K562 (cell line): ENCODE measurements around the gene NME9. TPM values are rescaled to one million over a fixed set of nuclear protein-coding genes. Genes with fewer than 3 reads are reported as not detected.

ENCODE experiments used
- AFF4 ChIP-seq: sonication (generic); formaldehyde crosslinking; IDR thresholded peaks from 2 replicates; pipeline ENCODE4 v1.8.0; 2023; ENCODE audit warnings: mild to moderate bottlenecking, missing genetic modification reagents
- BRCA1 ChIP-seq, 2 experiments: fragments of 450-650 bp in 1 of 2; sonication (generic) in 1 of 2; formaldehyde crosslinking in 1 of 2; IDR thresholded peaks; 2 replicates each; pipeline versions ENCODE4 v1.5.0 to v1.6.1; 2017 to 2020; ENCODE audit warnings: mild to moderate bottlenecking in 1 of 2, missing genetic modification reagents in 1 of 2
- CTBP1 ChIP-seq: fragments of 450-650 bp; IDR thresholded peaks from 2 replicates; pipeline ENCODE4 v1.6.1; 2016; ENCODE audit warnings: borderline replicate concordance
- EP300 ChIP-seq: IDR thresholded peaks from 2 replicates; pipeline ENCODE4 v1.6.1; 2012; ENCODE audit warnings: low read length, improper control_type of control experiment
- MAFF ChIP-seq: IDR thresholded peaks from 2 replicates; pipeline ENCODE4 v1.6.1; 2012; ENCODE audit warnings: low read length, improper control_type of control experiment
- MCM7 ChIP-seq, 2 experiments: fragments of 450-650 bp; IDR thresholded peaks; 2 replicates each; pipeline ENCODE4 v1.6.1; 2016 to 2018
- PHF21A ChIP-seq: fragments of 450-650 bp; IDR thresholded peaks from 2 replicates; pipeline ENCODE4 v1.6.1; 2017; ENCODE audit warnings: low read depth, borderline replicate concordance
- POLR2B ChIP-seq: fragments of 450-650 bp; IDR thresholded peaks from 2 replicates; pipeline ENCODE4 v1.6.1; 2018; ENCODE audit warnings: low read depth; ENCODE audit not compliant: partially characterized antibody
- RHOXF2B ChIP-seq: fragments of 250-450 bp; sonication (Bioruptor Pico); conservative IDR thresholded peaks from 2 replicates; pipeline ENCODE4 v1.5.1; 2021
- SRSF1 ChIP-seq: fragments of 200-400 bp; formaldehyde crosslinking; IDR thresholded peaks from 2 replicates; pipeline ENCODE4 v1.6.1; 2017; ENCODE audit warnings: mild to moderate bottlenecking, low read depth, low read length, moderate library complexity
- U2AF2 ChIP-seq: fragments of 200-400 bp; formaldehyde crosslinking; optimal IDR thresholded peaks from 2 replicates; pipeline ENCODE3; 2017; ENCODE audit warnings: low read depth, mild to moderate bottlenecking, low read length
- ZNF3 ChIP-seq: fragments of 250-450 bp; sonication (Bioruptor Pico); IDR thresholded peaks from 2 replicates; pipeline ENCODE4 v1.5.0; 2021; ENCODE audit warnings: mild to moderate bottlenecking, moderate library complexity
- ZNF449 ChIP-seq: fragments of 250-450 bp; sonication (Bioruptor Pico); IDR thresholded peaks from 2 replicates; pipeline ENCODE4 v1.8.0; 2022; ENCODE audit warnings: moderate library complexity, mild to moderate bottlenecking, inconsistent platforms
- ZNF507 ChIP-seq: conservative IDR thresholded peaks from 2 replicates; pipeline ENCODE4 v1.6.1; 2017; ENCODE audit warnings: missing genetic modification characterization, missing compliant biosample characterization
- ZNF57 ChIP-seq: fragments of 450-650 bp; formaldehyde crosslinking; IDR thresholded peaks from 2 replicates; pipeline ENCODE4 v1.4.0; 2020; ENCODE audit warnings: mild to moderate bottlenecking, moderate library complexity
- ZNF717 ChIP-seq: fragments of 250-450 bp; sonication (Bioruptor Pico); IDR thresholded peaks from 2 replicates; pipeline ENCODE4 v1.5.0; 2021
- polyA plus RNA-seq, 8 experiments: library from polyadenylated mRNA; depleted of rRNA in 4 of 8; stranded (reverse) in 5 of 8; unstranded in 3 of 8; fragments of >200 nt; fragmentation: Nextera tagmentation in 2 of 8; fragmentation: Illumina TruSeq in 1 of 8; extraction: Ambion mirVana in 2 of 8; extraction: Trizol in 1 of 8; gene quantifications; 2 replicates each; pipeline versions ENCODE4 v1.2.1 to v1.2.3, GENCODE V29; 2011 to 2014; ENCODE audit warnings: inconsistent platforms in 1 of 8, missing spikeins in 1 of 8
- total RNA-seq, 7 experiments: library from RNA; depleted of rRNA in 6 of 7; stranded (reverse); fragments of >200 nt in 6 of 7; fragmentation: Illumina TruSeq in 2 of 7; extraction: Trizol in 2 of 7; gene quantifications; 2 replicates each; pipeline versions ENCODE4 v1.2.1 to v1.2.3, GENCODE V29; 2011 to 2021; ENCODE audit warnings: low replicate concordance in 1 of 7
- TF ChIP-seq, protein P1 (sequence below): IDR thresholded peaks from 2 replicates; pipeline ENCODE4 v1.6.1; 2011; ENCODE audit warnings: borderline replicate concordance, low read depth, mild to moderate bottlenecking, moderate library complexity, low read length; ENCODE audit not compliant: insufficient read depth, poor library complexity, severe bottlenecking
- TF ChIP-seq, protein P2 (sequence below): fragments of 250-450 bp; sonication (Bioruptor Pico); IDR thresholded peaks from 2 replicates; pipeline ENCODE4 v1.4.0; 2020

NME9 gene
- total and polyA plus RNA-seq, 9 of the 15 experiments (the other 6 are each of a cell fraction or from before 2014, with no cell fraction given), result 0.05 to 0.15 (median 0.13) TPM; not detected in 6

DNA sequence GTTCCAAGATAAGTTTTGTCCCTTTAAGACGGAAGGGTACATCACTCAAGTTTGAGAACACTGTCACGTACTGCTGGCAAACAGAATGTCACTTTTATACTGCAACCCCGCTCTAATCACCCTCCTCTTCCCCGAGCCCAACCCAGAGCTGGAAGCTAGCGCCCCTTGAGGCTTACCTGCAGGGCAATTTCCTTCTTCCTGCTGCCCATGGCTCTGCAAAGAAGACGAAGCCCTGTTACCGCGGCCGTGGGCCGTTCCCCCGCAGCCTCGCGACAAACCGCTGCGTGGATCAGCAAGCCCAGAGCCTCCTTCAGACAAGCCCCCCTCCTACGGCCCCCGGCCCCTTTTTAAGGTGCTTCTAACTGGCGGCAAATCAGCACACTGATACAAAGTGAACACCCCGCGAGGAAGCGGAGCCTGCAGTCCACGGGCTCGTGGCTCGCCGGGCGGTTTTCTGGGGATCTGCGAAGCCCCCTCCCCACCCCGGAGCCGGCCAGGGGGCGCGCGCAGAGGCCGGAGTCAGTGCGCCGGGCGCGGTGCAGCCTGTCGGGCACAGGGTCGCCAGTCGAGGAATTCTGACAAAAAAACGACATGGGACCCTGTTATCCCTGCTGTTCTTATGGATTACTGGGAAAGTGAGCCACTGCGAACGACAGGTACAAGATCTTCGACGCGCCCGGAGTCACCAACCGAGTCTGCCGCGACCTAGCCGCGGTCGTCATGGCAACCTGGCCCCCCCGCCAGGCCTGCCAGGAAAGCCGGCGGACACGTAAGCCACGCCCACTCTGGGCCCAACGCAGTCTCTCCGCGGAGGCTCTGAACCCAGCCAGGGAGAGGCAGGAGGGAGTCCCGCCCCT is at the start of gene NME9 (continued):
- TF ChIP-seq, protein P1, sequence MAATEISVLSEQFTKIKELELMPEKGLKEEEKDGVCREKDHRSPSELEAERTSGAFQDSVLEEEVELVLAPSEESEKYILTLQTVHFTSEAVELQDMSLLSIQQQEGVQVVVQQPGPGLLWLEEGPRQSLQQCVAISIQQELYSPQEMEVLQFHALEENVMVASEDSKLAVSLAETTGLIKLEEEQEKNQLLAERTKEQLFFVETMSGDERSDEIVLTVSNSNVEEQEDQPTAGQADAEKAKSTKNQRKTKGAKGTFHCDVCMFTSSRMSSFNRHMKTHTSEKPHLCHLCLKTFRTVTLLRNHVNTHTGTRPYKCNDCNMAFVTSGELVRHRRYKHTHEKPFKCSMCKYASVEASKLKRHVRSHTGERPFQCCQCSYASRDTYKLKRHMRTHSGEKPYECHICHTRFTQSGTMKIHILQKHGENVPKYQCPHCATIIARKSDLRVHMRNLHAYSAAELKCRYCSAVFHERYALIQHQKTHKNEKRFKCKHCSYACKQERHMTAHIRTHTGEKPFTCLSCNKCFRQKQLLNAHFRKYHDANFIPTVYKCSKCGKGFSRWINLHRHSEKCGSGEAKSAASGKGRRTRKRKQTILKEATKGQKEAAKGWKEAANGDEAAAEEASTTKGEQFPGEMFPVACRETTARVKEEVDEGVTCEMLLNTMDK, result peak; percentile 19
- TF ChIP-seq RHOXF2B (CRISPR knock-in tag) (no peak), POLR2B (no peak), MAFF (no peak), ZNF717 (no peak), MCM7 (IDR thresholded peaks at IDR 0.05) (no peak), ZNF449 (CRISPR knock-in tag) (no peak), PHF21A (no peak), AFF4 (CRISPR knock-in tag) (0 out of 2 replicates have a peak, but pooled peaks have one; percentile 63), SRSF1 (no peak), ZNF3 (CRISPR knock-in tag) (no peak), U2AF2 (no peak), BRCA1 (IDR thresholded peaks at IDR 0.05) (no peak), BRCA1 (CRISPR knock-in tag; IDR thresholded peaks at IDR 0.05) (no peak), EP300 (no peak), ZNF507 (no peak), CTBP1 (0 out of 2 replicates have a peak, but pooled peaks have one; percentile 7), ZNF57 (no peak)
- TF ChIP-seq, protein P2, sequence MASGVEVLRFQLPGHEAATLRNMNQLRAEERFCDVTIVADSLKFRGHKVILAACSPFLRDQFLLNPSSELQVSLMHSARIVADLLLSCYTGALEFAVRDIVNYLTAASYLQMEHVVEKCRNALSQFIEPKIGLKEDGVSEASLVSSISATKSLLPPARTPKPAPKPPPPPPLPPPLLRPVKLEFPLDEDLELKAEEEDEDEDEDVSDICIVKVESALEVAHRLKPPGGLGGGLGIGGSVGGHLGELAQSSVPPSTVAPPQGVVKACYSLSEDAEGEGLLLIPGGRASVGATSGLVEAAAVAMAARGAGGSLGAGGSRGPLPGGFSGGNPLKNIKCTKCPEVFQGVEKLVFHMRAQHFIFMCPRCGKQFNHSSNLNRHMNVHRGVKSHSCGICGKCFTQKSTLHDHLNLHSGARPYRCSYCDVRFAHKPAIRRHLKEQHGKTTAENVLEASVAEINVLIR (CRISPR knock-in tag), result no peak
